GM12873 (cell line): Measurements from ENCODE around the gene DAAM2.

Experiments used
- CTCF ChIP-seq: IDR thresholded peaks from 2 replicates; pipeline ENCODE4 v1.5.1; 2012; ENCODE audit warnings: low read depth, mild to moderate bottlenecking, moderate library complexity, low read length, control low read depth; ENCODE audit not compliant: insufficient read depth; ENCODE audit errors: missing control alignments

Gene DAAM2

GRCh38 chr6:39909701-39910100, 117.5 kb downstream of the DAAM2 start:
- TF ChIP-seq CTCF, result no peak

DNA sequence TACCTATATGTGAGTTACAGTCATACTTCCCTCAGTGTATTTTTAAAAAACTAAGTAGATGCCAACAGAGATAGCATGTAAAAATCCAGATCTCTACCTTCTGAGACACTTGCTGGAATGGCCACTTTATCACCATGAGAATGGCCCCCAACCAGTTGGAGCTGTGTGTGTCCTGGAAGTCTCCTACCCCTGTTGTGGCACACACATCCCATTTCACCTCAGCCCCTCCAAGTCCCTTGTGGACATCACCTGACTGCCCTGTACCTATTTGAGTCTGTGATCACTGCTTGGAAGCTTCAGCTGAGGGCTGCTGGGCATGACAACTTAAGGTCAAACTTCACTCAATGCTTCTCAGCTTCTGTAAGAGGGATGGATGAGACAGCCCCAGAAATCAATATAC, 118.0 kb downstream of the DAAM2 start:
- no peak for TF ChIP-seq CTCF

DNA sequence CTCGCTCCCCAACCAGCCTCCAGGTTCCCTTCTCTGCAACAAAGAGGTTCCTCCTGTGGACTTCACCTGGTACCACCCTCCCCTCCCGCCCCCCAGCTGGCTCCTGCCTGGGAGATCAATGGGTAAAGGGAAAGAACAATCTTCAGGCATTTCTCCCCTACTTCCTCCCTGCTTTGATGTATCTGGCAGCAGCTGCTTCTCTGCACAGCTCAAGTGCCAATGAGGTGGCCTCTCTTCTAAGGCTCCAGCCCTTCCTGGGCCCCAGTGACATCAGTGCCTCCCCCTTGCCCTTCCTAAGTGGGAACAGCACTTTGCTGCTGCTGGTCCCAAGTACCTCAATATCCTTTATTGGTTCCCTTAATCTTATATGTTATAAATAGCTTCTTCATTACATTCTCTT, 118.6 kb downstream of the DAAM2 start:
- TF ChIP-seq CTCF, result no peak

DNA sequence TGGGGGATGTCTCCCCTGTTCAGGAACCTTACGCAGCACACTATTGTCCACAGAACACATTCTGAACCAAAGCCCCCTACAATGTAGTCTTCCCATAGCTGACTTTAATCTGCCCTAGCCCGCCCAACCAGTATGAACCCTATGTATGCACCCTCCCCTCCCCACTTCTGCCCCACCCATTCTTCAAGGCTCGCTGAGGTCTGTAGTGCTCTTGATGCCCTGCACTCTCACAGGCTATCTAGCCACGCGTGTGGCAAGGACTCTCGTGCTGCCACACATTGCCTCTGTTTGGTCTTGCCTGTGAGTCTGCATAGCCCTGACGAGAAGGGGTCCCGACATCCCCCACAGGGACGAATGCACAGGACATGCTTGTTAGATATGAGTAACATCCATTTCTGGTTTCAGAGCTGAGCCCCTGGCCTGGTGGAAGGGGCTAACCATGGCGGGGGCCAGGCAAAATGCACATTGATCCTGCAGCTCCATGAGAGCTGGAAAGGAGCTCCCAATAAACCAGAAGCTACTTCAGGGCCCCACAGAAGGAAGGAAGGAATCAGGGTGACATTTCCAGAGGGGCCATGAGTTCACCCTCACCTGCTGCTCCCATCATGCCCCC, 119.4 kb downstream of the DAAM2 start:
- no peak for TF ChIP-seq CTCF

- TF ChIP-seq CTCF, result no peak
Observed at GRCh38 chr6:39912446-39912845, 120.3 kb downstream of the DAAM2 start.

- TF ChIP-seq CTCF, result no peak
Observed at GRCh38 chr6:39913391-39913916, 121.3 kb downstream of the DAAM2 start.

GRCh38 chr6:39914239-39914638, 122.1 kb downstream of the DAAM2 start:
- TF ChIP-seq CTCF, result no peak
